ENCODE data around the gene MBP.

MBP gene

DNA sequence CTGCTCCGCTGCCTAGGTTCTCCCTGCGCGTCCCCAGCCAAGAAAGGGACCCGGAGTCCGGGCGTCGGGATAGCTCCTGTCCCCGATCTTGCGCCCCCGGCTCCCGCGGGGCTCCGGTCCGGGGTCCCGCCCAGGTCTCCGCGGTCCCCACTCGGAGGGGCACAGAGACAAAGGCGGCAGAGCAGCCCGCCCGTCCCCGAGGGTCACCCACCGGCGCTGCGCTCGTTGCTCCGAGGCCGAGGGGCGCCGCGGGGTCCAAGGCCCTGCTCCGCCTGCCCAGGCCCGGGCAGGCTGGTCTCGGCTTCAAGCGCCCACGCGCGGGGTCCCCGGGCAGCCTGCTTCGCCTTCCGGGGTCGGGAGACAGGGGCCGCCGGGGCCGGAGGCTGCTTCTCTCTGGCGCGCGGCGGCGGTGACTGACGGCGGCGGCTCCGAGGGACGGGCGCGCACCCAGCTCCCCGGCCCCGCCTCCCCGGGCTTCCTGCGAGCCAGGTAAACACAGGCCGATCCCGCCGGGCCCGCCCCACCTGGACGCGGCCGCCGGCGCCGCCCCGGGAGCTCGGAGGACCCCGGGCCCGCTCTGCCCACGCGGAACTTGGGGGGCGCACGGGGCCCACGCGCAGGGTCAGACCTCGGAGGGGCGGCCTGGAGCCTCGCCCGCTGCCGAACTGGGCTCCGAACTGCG, at the start of gene MBP:
TSS of gene MBP (minus strand) at position 415 of the 682 bp plus-strand sequence. CDS start 27,522 bp downstream, outside the sequence.
- DNase-seq (ENCODE audit: low spot score), result peak; percentile 37

DNA sequence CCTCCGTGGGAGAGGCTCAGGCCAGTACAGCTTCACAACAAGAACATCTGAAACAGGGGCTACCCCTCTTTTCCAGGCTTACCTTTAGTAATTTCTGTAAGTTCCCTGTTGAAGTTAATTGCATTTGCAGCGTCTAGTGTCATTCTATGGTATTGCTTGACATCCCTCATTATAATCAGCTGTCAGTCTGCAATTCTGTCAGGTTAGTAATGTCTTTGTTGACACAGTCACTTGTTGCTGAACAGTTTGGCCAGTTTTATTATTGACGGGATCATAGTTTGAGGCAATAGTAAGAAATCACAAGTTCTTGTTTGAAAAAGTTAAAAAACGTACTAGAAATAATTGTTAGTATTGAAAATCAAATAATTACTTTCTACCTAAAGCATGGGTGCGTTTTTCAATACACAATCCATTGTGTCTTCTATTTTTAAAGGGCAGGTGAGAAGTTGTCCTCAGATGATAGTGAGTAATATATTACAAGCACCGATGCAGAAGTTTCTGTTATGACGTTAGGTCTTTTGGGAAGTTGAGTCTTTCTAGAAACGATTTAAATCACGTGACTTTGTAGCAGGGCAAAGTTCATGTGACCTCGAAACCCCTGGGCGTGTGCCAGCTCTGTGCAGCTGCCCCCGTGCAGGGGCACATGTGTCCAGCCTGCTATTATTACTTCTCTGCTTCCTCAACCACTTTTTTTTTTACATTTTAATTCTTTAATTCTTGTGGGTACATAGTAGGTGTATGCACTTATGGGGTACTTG, 49.5 kb upstream of the MBP start:
- DNase-seq (ENCODE audit: low spot score), result no peak

DNA sequence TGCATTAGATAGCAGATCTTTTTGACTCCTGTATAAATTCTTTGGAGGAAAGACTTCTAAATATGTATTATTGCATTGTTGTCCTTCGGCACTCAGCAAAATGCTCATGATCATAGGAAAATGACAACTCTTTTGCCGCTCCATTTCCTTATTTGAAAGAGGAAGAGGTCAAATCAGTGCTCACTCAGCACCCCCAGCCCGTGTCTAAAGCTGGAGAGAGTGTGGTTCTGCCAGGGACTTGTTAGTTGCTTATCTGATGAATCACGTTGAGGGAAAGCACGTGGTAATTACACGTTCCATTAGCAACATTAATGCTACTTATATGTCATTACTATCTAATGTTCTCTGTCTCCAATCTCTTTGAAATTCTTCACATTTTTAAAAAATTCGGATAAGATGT, 46.0 kb upstream of the MBP start:
- no peak for DNase-seq (ENCODE audit: low spot score)

DNA sequence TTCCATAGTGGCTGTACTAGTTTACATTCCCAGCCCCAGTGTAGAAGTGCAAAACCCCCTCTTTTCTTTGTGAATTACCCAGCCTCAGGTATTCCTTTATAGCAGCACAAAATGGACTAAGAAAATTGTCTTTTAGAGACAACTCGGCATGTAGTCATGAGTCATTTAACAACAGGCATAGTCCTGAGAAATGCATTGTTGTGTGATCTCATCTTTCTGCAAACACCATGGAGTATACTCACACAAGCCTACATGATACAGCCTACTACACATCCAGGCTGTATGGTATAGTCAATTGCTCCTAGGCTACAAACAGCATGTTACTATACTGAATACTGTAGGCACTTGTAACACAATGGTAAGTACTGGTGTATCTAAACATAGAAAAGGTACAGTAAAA, 44.4 kb upstream of the MBP start:
- DNase-seq (ENCODE audit: low spot score), result peak; percentile 42

DNA sequence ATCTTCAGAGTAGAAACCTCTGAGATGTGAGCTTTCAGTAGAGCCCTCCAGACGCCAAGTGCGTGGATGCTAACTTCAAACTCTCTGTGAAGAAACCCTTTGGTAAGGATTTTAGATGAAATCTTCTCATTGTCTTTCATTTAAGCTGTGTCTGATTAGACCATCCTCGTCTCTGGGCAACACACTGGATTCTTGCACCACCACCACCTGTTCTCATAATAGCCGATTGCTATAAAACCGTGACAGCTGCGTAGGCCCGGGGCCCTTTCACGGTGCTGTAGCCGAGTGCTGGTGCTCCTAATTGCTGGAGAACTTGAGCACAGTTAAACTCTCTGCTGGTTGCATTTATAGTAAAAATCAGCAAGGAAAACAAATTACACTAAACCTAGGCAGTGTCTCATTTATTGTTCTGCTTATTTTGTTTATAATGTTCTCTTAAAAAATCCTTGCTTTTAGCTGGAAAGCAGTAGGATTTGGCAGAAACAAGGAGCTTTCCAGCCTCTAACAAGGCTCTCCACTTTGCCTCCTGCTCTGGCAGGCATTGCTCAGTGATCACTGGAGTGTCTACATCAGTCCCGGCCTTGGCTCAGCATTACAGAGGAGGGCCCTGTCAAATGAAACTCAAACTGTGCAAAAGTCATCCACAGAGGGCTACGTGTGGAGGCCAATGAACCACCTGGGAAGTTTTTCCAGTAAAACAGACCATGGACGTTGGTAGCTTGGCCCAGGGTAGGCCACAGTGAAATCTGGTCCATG, 40.9 kb upstream of the MBP start:
- DNase-seq (ENCODE audit: low spot score), result no peak

DNA sequence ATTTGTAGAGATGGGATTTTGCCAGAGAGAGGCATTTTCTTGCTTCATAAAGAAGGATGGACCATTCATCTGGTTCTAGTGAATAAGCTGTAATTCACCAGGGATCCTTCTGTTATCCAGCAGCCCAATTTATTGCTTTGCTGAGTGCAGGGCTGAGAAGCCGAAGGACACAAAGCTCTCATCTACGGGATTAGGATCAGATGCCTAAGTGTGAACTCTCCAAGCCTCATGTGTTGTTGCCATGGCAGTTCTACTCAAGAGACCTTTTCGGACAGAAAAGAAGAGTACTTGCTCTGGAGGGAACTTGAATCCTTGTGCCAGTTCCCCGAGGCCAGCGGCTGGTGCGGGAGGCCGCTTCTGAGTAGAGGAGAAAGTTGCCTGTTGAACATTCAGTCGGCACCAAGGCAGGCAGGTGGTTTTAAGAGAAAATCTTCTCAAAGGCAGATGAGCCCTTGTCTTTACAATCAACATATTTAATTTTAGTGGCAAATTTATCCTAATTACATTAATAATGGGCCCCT, 38.4 kb upstream of the MBP start:
- no peak for DNase-seq (ENCODE audit: low spot score)

DNA sequence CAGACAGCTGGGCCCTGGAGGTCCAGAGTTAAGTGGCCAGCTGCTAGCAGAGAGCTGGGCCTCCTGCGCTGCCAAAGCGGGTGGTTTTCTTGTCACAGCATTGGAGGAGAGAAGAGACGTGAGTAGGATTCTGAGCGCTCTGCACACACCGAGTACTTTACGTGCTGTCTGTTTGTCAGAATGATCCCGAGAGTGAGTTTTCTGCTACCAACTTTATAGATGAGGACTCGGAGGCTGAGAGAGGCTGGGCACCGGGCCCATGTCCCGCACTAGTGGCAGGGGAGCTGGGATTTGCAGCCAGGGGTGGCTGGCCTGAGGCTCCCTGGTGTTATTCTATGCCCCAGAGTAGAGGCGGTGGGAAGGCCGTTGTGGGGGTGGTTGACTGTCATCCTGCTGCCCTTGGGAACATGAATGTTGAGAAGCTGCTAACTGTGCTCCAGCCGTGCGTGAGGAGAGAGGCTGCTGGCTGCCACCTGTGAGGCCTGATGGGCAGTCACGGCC, 36.3 kb upstream of the MBP start:
- DNase-seq (ENCODE audit: low spot score), result no peak

DNA sequence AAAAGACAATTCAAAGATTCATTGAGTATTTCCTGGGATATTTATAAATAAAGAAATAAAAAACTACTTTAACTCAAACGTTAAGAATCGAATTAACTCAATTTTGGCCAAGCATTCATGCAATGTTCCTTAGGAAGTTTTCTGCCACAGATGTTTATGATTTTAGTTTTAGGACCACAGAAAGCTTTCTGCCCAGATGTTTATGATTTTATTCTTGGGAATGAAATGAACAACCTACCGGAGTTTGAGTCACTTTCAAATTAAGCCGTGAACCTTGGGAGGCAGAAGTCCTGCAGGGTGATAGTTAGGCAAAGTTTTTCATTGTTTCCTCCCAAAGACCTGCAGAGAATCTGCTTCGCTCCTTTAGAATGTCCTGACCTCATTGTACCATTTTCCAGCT, 34.7 kb upstream of the MBP start:
- DNase-seq (ENCODE audit: low spot score), result no peak

DNA sequence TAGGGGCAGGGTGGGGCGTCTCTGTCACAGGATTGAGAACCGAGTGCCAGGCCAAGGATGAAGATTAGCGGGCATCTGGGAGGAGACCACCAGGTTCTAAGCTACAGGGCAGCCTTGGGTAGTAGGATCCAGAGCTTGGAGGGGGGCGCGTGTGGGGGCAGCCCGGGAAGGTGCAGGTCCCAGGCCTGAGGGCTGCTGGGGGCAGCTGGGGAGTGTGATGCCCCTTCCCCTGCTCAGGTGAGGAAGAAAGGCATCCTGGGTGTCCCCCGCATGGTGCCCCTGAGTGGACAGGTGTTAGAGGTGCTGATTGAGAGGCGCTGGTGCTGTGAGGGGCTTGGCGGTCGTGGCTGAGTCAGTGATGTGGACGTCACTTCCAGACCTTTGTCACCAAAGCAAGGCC, 33.9 kb upstream of the MBP start:
- DNase-seq (ENCODE audit: low spot score), result no peak

DNA sequence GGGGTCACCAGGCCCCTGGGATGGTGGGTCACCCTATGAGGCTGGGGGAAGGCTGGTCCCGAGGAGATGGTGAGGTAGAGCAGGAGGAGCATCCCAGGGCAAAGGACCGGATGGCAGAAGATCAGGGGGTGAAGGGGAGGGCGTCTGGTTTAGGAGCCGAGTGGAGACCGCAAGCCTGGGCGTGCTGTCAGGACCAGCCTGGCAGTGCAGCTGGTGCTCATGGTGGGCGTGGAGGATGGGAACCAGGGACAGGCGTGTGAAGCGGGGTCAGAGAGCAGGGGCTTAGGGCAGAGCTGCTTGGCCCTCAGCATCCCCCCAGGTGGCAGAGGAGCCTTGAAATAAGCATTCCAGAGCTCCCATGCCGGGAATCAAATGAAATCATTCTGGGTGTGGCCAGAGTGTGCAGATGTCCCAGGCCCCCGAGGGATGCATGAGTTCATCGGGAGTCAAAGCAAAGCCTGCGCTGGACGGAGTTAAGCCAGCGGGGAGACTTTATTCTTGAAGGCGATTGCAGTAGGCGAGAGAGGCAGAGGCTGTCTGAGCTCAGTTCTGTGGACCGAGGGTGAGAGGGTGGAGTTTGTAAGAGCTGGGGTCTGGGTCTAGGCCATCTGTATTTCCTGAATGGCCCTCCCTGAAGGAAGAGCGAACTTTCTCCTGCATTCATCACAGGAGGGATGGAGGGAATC, 33.1 kb upstream of the MBP start:
- no peak for DNase-seq (ENCODE audit: low spot score)

DNA sequence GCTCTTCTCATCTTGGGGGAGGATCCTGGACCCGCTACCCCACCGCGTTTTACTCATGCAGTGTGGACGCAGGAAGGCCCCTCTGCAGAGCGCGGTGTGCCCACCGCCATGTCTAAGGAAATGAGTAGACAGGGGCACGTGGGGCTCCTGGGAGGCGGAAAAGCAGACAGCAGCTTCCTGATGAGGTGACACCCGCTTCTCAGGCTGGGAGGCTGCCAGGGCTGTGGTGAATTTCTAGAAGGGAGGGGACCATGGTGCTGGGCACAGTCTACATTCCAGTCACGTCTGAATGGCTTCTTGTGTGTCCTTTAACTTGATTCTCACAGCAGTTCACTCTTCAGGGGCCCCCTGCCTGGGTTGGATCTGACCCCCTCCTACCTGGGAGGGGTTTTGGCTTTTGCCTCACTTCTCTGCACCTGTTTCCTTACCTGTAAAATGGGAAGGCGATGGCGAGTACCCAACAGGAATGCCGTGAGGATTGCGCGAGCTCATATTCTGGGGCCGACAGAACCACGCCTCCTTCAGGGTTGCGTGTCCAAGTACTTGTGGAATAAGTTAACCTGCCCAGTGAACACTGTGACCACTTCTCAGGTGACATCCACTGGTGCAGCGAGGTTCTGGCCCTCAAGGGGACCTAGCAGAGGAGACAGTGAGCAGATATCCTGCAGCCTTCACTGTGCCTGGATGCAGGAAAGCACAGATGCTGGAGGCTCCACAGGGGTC, 32.3 kb upstream of the MBP start:
- DNase-seq (ENCODE audit: low spot score), result no peak

DNA sequence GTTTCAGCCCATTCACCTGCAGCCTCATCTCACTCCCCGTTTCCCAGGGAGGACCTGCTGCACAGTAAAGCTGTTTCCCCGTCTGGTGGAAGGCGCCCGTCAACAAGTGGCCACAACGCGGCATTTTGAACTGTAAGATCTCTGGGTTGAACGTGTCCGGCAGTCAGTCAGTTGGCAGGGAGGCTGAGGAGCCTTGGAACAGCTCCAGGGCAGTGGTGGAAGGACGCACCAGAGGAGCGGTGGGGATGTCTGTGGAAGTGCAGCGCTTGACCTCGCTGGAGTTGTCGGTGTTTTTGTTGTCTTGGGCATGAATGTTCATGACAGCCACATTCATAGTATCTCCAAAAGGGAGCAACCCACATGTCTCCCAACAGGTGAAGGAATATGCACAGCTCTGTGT, 31.4 kb upstream of the MBP start:
- DNase-seq (ENCODE audit: low spot score), result no peak

DNA sequence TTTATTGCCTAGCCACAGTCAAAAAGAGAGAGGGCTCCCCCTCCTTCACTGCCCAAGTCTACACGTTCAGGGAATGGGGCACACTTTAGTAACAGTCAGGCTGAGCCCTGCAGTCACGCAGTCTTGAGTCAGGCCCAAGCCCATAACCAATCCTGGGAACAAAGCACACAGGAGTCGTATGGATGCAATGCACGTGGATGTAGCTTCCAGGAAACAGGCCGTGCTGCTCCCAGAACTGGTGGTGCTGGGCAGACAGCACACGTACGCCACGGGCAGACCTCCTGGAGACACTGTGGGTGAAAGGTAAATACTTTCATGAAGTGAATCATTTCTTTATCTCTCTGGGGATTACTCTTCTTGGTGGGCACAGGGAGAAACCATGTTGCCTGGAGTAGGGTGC, 30.0 kb upstream of the MBP start:
- DNase-seq (ENCODE audit: low spot score), result no peak

DNA sequence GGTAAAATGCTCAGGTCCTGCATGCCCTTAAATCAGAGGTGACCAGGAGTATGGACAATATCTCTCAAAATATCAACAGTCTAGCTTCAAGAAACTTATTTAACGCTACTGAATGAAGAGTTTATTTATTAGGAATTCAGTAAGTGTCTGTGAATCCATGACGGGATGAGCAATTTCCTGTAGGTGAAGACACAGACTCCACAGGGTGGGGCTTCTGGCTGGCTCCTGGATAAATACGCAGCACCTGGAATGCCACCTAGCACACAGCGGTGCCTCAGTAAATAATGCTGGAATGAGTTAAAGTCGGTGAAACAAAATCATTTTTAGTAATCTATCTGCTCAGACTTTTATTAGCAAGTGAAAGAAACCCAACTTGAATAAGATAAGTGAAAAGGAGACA, 29.4 kb upstream of the MBP start:
- DNase-seq (ENCODE audit: low spot score), result no peak

DNA sequence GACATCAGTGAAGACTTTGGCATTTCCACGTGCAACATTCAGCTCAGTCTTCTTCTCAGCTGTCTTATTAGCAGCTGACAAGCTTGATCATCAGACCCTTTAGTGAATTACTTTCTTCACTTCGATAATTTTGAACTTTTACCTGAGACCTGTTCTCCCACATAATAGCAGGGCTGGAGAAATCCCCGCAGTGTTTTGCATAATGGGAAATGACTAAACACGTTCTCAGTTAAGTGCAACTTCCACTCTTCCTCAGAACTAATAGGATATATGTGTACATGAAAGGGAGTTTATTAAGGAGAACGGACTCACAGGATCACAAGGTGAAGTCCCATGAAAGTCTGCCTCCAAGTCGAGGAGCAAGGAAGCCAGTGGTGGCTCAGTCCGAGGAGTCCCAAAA, 28.8 kb upstream of the MBP start:
- no peak for DNase-seq (ENCODE audit: low spot score)

DNA sequence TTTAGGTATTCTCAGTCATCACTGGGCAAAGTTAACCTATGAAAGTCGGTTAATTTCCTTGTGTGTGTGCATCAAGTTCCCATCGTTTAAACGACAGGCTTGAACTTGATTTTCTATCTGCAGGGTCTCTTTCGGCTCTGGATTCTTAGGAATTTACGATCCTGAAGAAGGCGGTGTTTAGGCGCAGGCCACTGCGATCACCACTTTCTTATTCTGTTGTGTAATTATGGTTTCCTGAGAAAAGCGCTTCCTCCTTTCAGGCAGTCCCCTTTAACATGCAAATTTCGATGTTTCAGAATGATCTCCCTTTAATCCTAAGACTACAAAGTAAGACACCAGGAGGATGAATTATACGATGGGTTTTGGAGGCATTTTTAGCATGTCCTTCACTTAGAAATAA, 27.9 kb upstream of the MBP start:
- DNase-seq (ENCODE audit: low spot score), result no peak

DNA sequence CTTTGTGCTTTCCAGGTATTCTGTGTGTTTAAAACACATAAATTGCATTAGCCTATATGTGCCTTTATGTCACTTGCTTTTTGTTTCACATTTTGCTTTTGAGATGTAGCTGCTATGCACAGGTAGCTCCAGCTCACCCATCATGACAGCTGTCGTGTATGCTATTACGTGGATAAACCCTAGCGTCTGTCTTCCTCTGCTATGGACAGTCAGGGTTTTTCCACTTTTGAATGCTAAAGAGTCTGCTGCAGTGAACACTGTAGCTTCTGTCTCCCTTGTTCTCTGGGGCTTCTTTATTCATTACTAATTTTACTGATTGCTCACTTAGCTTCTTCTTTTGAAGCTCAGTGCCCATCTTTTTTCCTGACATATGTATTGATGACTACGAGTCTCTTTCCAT, 24.7 kb upstream of the MBP start:
- DNase-seq (ENCODE audit: low spot score), result no peak

DNA sequence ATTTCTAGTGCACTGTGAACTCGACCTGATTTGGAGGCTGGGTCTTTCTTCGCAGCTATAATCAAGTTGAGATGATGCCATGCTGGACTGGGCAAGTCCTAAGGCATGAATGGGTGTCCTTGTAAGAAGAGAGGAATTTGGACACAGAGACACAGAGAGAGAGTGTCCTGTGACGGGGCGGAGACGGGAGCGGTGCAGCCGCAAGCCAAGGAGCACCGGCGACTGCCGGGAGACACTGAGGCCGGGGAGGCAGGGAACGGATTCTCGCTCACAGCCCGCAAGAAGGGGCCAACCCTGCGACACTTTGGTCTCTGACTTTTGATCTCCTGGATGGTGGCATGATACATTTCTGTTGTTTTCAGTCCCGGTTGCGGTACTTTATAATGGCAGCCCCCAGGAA, 22.4 kb upstream of the MBP start:
- DNase-seq (ENCODE audit: low spot score), result no peak

DNA sequence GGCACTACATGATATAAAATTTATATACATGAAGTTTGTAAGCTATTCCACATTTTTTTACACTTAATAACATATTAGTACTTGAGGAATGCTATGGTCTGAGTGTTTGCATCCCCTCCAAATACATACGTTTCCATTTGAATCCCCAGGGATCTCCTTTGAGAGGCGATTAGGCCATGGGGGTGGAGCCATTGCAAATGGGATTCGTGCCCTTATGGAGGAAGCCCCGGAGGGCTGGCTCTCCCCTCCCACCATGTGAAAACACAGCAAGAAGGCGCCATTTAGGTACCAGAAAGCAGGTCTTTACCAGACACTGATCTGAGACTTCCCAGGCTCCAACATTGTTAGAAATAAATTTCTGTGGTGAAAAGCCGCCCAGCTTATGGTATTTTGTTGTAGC, 20.8 kb upstream of the MBP start:
- DNase-seq (ENCODE audit: low spot score), result no peak

DNA sequence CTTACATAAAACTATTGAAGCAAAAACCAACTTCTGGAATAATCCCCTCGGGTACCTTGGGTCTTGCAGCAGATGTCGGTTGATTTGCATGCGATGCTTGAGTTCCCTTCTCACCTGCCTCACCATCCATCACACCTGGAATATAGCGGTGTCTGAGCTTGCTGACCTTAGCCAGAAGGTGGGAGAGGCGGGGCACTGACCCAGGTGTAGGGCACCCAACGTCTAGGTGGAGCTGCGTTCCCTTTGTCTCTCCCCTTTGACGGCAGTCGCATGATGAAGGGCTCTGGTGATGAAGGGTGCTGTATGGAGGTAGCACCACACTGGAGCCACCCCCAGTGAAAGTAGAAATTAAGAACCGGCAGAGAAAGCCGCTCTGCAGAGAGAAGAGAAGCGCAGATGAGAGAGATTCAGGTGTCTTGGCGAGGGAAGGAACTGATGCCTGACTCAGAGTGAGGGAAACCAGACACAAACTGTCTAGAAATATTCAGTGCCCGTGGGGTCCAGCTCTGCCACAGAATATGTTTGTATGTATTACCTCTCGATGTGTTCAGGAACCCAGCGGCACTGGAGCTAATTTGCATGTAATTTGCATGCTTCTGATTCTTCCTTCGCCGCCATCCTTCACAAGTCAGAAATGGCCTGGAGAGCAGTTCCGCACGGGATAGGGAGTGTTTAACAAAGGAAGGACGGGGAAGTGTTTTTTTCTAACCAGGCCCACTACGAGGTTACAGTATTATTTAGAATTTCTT, 19.4 kb upstream of the MBP start:
- DNase-seq (ENCODE audit: low spot score), result no peak

Data from RKO (cell line).